LNCAP (cell line): ENCODE data around the gene AAMDC.

Experiments used
- CTCF ChIP-seq: fragments of 450-650 bp; IDR thresholded peaks from 2 replicates; pipeline ENCODE4 v1.5.1; 2017; ENCODE audit warnings: mild to moderate bottlenecking

Gene AAMDC

GRCh38 chr11:77883775-77884174 is 62.8 kb downstream of the AAMDC start:
- no peak for TF ChIP-seq CTCF

- TF ChIP-seq CTCF = no peak
Observed at GRCh38 chr11:77884186-77884828, 63.4 kb downstream of the AAMDC start.

GRCh38 chr11:77884829-77885190 is 63.9 kb downstream of the AAMDC start:
- TF ChIP-seq CTCF = no peak

- TF ChIP-seq CTCF = no peak
Observed at GRCh38 chr11:77886401-77886800, 65.5 kb downstream of the AAMDC start.

- TF ChIP-seq CTCF = no peak
Observed at GRCh38 chr11:77908835-77909234, 87.9 kb downstream of the AAMDC start.

- no peak for TF ChIP-seq CTCF
Observed at GRCh38 chr11:77909277-77909676, 88.3 kb downstream of the AAMDC start.
